Body of pancreas (tissue), 4 donors: Measurements from ENCODE around the gene CDC20B. TPM values are rescaled to one million over a fixed set of nuclear protein-coding genes. Genes with fewer than 3 reads are reported as not detected.

Experiments used
- ATAC-seq: fragments of 150-250 bp; one replicate; pipeline ENCODE4 v1.9.1; 2016
- DNase-seq, 4 donors: peaks; one replicate each; pipeline ENCODE4 v3.0.0-alpha.2; 2019
- H3K27ac ChIP-seq, 4 donors: fragments of 200-600 bp; sonication (generic); 1 replicate in 3 of 4; 2 replicates in 1 of 4; pipeline versions ENCODE4 v1.5.1 to v1.6.1; 2016 to 2019; ENCODE audit warnings: mild to moderate bottlenecking in 1 of 4, mixed read lengths in 1 of 4, moderate library complexity in 1 of 4
- H3K27me3 ChIP-seq, 2 donors: fragments of 200-600 bp; sonication (generic); one replicate each; pipeline ENCODE4 v1.6.0; 2016; ENCODE audit warnings: mild to moderate bottlenecking in 1 of 2
- H3K36me3 ChIP-seq, 2 donors: fragments of 200-600 bp; sonication (generic); replicated peaks in 1 of 2; 2 replicates each; pipeline ENCODE4 v1.5.1; 2016; ENCODE audit warnings: low read depth in 2 of 2; ENCODE audit not compliant: insufficient read depth in 1 of 2
- H3K4me1 ChIP-seq: fragments of 200-600 bp; sonication (generic); one replicate; pipeline ENCODE4 v1.6.0; 2016
- H3K4me3 ChIP-seq, 2 donors: fragments of 200-600 bp; sonication (generic); 1 replicate in 1 of 2; 2 replicates in 1 of 2; pipeline ENCODE4 v1.5.1; 2016 to 2019
- H3K9me3 ChIP-seq, 3 donors: fragments of 200-600 bp; sonication (generic); 1 replicate in 2 of 3; 2 replicates in 1 of 3; pipeline ENCODE4 v1.5.1; 2016
- POLR2A ChIP-seq, 3 donors: fragments of 450-650 bp; IDR thresholded peaks; one replicate each; pipeline ENCODE4 v1.6.1; 2016; ENCODE audit warnings: antibody characterized with exemption in 3 of 3, mild to moderate bottlenecking in 2 of 3
- WGBS, 2 donors: methylation state at CpG; one replicate each; pipeline ENCODE4 v1.1.5; 2017; 5-methylcytosine and 5-hydroxymethylcytosine counted together
- intact Hi-C: fragments of 100-400 bp; cut with DNase I; formaldehyde crosslinking; loops from one replicate; pipeline ENCODE4 v1.15.1; 2023
- total RNA-seq, 2 donors: library from RNA; depleted of rRNA; stranded (reverse); fragments of >200 nt; gene quantifications; one replicate each; pipeline ENCODE4 v1.1.0, GENCODE V29; 2016
- TF ChIP-seq, protein P1 (sequence below), 7 experiments: fragments of 450-650 bp in 4 of 7; fragments of 200-600 bp in 3 of 7; sonication (generic) in 3 of 7; IDR thresholded peaks; one replicate each; pipeline ENCODE4 v1.5.1; 2016 to 2019; ENCODE audit warnings: antibody characterized with exemption in 7 of 7

The CDC20B gene
- total RNA-seq, 2 donors from 2014 or later: not detected

DNA sequence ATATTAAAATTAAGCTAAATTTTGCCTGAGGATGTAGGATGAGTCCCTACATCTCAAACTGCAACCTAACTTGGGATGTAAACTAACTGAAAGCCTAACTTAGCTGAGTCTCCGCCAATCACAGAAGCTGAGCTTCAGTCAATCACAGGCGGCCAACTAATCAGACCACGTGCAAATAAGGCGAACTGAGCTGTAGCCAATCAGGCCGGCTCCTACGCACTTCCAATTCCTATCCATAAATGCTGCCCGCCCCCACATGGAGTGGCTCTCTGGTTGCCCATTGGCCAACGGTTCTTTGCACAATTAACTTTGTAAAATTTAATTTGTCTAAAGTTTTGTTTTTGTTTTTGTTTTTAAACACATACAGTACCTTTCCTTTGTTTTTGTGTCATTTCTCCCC, 26.9 kb downstream of the CDC20B start:
- no peak for DNase-seq
- H3K9me3 ChIP-seq: no peaks in the 10 kb centered on the region
- H3K4me3 ChIP-seq: no peak overlapping the region
- H3K27ac ChIP-seq: no peak overlapping the region
- TF ChIP-seq, protein P1, sequence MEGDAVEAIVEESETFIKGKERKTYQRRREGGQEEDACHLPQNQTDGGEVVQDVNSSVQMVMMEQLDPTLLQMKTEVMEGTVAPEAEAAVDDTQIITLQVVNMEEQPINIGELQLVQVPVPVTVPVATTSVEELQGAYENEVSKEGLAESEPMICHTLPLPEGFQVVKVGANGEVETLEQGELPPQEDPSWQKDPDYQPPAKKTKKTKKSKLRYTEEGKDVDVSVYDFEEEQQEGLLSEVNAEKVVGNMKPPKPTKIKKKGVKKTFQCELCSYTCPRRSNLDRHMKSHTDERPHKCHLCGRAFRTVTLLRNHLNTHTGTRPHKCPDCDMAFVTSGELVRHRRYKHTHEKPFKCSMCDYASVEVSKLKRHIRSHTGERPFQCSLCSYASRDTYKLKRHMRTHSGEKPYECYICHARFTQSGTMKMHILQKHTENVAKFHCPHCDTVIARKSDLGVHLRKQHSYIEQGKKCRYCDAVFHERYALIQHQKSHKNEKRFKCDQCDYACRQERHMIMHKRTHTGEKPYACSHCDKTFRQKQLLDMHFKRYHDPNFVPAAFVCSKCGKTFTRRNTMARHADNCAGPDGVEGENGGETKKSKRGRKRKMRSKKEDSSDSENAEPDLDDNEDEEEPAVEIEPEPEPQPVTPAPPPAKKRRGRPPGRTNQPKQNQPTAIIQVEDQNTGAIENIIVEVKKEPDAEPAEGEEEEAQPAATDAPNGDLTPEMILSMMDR (IDR thresholded peaks at IDR 0.05): no peak
- no peak for TF ChIP-seq POLR2A (IDR thresholded peaks at IDR 0.05)
- intact Hi-C loops: loop anchor here (10.0 kb wide), 2 partner anchors 201 to 241 kb away; no protein-coding TSS in a partner anchor
- H3K27me3 ChIP-seq: no peaks in the 10 kb centered on the region
- no peaks in the 10 kb centered on the region for H3K36me3 ChIP-seq
- no peak for ATAC-seq
- H3K4me1 ChIP-seq: no peaks in the 10 kb centered on the region
- WGBS, 2 donors: 58 to 63% methylated on average over 8 of the region's 8 CpGs

DNA sequence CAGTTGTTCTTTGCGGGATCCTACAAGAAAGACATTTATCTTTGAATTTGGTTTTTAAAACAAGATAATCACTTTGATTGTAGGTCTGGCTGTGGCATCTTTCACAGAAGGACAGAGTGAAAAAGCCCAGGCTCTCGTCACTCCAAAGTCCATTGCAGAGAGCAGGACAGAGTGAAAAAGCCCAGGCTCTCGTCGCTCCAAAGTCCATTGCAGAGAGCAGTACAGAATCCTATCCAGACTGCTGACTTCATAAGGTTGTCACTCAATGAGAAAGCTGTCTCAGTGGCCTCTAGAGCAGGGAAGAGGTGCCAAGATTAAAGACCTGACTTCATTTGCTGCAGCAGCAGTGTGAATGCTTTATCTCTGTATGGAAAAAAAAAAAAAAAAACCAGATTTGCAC, 29.4 kb downstream of the CDC20B start:
- intact Hi-C loops: loop anchor here (10.0 kb wide), 2 partner anchors 199 to 239 kb away; no protein-coding TSS in a partner anchor
- H3K9me3 ChIP-seq: no peaks in the 10 kb centered on the region
- H3K27ac ChIP-seq: no peak overlapping the region
- TF ChIP-seq POLR2A (IDR thresholded peaks at IDR 0.05): no peak
- TF ChIP-seq, protein P1 (IDR thresholded peaks at IDR 0.05): no peak
- H3K36me3 ChIP-seq: no peaks in the 10 kb centered on the region
- H3K27me3 ChIP-seq: no peaks in the 10 kb centered on the region
- H3K4me1 ChIP-seq: no peaks in the 10 kb centered on the region
- 24 to 29% methylated on average over 4 of the region's 4 CpGs for WGBS, 2 donors
- no peak overlapping the region for H3K4me3 ChIP-seq
- ATAC-seq (no peak), DNase-seq (no peak)

DNA sequence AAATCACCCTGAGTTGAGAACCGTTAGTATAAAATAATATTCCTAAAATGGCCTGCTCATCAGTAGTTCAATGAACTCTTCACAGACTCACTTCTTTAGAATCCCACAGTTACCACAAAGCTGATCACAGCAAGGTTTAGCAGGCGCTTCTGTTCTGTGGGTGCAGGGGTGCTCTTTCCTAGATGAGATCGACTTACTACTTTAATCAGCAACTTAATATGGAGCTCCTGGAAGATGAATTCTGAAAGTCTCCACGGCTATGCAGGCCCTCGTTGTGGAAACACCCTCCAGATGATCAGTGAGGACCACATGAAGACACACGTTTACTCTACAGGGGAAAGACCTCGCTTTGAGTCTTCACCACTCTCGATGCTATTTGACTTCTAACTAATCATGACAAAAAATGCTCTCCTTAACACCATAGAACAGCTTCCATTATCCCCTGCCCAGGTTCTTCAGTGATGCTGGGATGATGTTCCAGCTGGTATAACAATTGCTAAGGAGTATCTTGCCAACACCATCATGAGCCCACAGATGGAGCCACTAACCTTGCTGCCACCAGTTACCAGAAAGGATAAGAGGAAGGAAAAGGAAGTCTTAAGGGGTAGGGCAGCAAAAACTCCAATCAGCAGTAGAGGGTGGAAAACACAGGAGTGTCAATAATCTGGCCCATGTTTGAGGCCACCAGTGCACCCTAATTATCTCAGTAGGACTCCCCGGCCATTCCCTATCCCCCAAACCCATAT, 30.9 kb downstream of the CDC20B start:
- H3K4me3 ChIP-seq: no peak overlapping the region
- no peak overlapping the region for H3K27ac ChIP-seq
- TF ChIP-seq, protein P1 (IDR thresholded peaks at IDR 0.05): no peak
- no peak for TF ChIP-seq POLR2A (IDR thresholded peaks at IDR 0.05)
- no peaks in the 10 kb centered on the region for H3K9me3 ChIP-seq
- WGBS, 2 donors: 73 to 78% methylated on average over 9 of the region's 9 CpGs
- no peaks in the 10 kb centered on the region for H3K36me3 ChIP-seq
- intact Hi-C loops: loop anchor here (10.0 kb wide), 2 partner anchors 197 to 237 kb away; no protein-coding TSS in a partner anchor
- no peaks in the 10 kb centered on the region for H3K27me3 ChIP-seq
- ATAC-seq: no peak
- no peak for DNase-seq
- no peaks in the 10 kb centered on the region for H3K4me1 ChIP-seq

DNA sequence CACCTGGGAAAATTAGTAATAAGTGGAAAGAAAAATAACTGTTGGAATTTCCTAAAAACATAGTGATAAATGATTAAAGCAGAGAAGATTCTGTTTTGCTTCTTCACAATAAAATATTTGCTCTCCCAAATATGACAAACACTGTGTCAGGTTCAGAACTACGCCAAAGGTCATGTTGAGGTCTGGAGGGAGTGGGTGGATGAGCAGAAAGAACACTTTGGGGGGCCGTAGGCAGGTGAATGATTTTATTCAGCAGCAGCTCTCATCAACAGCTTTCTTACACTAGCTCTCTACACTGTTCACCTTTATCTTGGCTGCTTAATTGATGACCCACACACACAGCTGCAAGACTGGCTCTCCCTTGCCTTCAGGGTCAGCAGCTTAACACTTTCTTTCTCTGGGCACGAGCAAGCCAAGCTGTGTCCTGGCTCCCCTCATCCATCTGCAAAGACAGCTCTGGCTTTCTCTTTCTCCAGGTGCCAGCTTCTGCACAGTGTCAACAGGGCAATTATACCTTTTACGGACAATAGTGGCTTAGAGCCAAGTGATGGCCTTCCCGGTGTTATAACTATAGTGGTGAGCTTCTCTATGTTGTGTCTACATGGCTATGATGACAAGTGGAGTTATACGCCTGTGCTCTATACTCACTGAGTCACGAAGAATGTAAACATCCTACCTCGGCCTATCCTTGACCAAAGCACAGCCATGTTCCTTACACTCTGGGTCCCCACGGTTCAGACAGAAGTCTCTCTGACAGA, 31.9 kb downstream of the CDC20B start:
- WGBS, 2 donors: 64 to 65% methylated on average over 9 of the region's 9 CpGs
- DNase-seq: no peak
- no peaks in the 10 kb centered on the region for H3K36me3 ChIP-seq
- H3K27me3 ChIP-seq: no peaks in the 10 kb centered on the region
- intact Hi-C loops: loop anchor here (10.0 kb wide), 2 partner anchors 196 to 236 kb away; no protein-coding TSS in a partner anchor
- no peak for ATAC-seq
- TF ChIP-seq, protein P1 (IDR thresholded peaks at IDR 0.05): no peak
- TF ChIP-seq POLR2A (IDR thresholded peaks at IDR 0.05): no peak
- no peak overlapping the region for H3K27ac ChIP-seq
- no peak overlapping the region for H3K4me3 ChIP-seq
- no peaks in the 10 kb centered on the region for H3K4me1 ChIP-seq
- H3K9me3 ChIP-seq: no peaks in the 10 kb centered on the region
